DND-41 (cell line): ENCODE data around the gene SCAF1.

Experiments
- ATAC-seq: fragments of 200-7000 bp; cut with Tn5 transposase; 3 replicates; pipeline ENCODE4 v1.9.1; 2021; ENCODE audit warnings: low read depth; ENCODE audit not compliant: insufficient read depth
- DNase-seq: peaks from one replicate; pipeline ENCODE4 v3.0.0-alpha.2; 2020
- H2AFZ ChIP-seq: 2 replicates; pipeline ENCODE4 v1.6.0; 2012; ENCODE audit warnings: low read depth, low read length
- H3K27ac ChIP-seq: 2 replicates; pipeline ENCODE4 v1.5.1; 2012; ENCODE audit warnings: low read length, inconsistent platforms
- H3K27me3 ChIP-seq: fragments of 200-600 bp; sonication (generic); 2 replicates; pipeline ENCODE4 v1.6.0; 2012; ENCODE audit warnings: low read length, mild to moderate bottlenecking, inconsistent platforms; ENCODE audit not compliant: insufficient read depth, poor library complexity
- H3K36me3 ChIP-seq: 2 replicates; pipeline ENCODE4 v1.5.1; 2012; ENCODE audit warnings: low read length, inconsistent platforms; ENCODE audit not compliant: insufficient read depth
- H3K4me1 ChIP-seq: 2 replicates; pipeline ENCODE4 v1.5.1; 2012; ENCODE audit warnings: mild to moderate bottlenecking, low read length; ENCODE audit not compliant: insufficient read depth
- H3K4me2 ChIP-seq: 2 replicates; pipeline ENCODE4 v1.6.0; 2012; ENCODE audit warnings: mild to moderate bottlenecking, moderate library complexity, low read length, inconsistent platforms; ENCODE audit not compliant: insufficient read depth
- H3K4me3 ChIP-seq, 2 experiments: fragments of 200-600 bp in 1 of 2; shearing (Covaris generic) in 1 of 2; 2 replicates each; pipeline ENCODE4 v1.5.1; 2012 to 2016; ENCODE audit warnings: inconsistent platforms in 2 of 2, low read length in 2 of 2, mild to moderate bottlenecking in 2 of 2, low read depth in 1 of 2, moderate library complexity in 1 of 2
- H3K79me2 ChIP-seq: 2 replicates; pipeline ENCODE4 v1.6.0; 2012; ENCODE audit warnings: low read length, inconsistent platforms; ENCODE audit not compliant: insufficient read depth
- H3K9ac ChIP-seq: 2 replicates; pipeline ENCODE4 v1.6.0; 2012; ENCODE audit warnings: low read depth, mild to moderate bottlenecking, inconsistent platforms, low read length, moderate library complexity
- H3K9me3 ChIP-seq: 2 replicates; pipeline ENCODE4 v1.5.1; 2012; ENCODE audit warnings: low read length, moderate library complexity, mild to moderate bottlenecking, inconsistent platforms; ENCODE audit not compliant: insufficient read depth, severe bottlenecking
- H4K20me1 ChIP-seq: 2 replicates; pipeline ENCODE4 v1.6.0; 2012; ENCODE audit warnings: low read length; ENCODE audit not compliant: insufficient read depth
- CTCF ChIP-seq: IDR thresholded peaks from 2 replicates; pipeline ENCODE4 v1.5.1; 2012; ENCODE audit warnings: borderline replicate concordance, low read length, moderate library complexity, mild to moderate bottlenecking; ENCODE audit not compliant: poor library complexity, severe bottlenecking; ENCODE audit errors: extremely low read depth
- EZH2 ChIP-seq: IDR thresholded peaks from 3 replicates; pipeline ENCODE4 v1.6.1; 2012; ENCODE audit warnings: borderline replicate concordance, low read depth, mild to moderate bottlenecking, moderate library complexity, low read length, inconsistent platforms; ENCODE audit not compliant: severe bottlenecking

The SCAF1 gene

GRCh38 chr19:49599378-49600295 is 42.4 kb upstream of the SCAF1 start:
- peaks cover 92% of the 10 kb centered on the region for H3K36me3 ChIP-seq
- no peaks in the 10 kb centered on the region for H3K9me3 ChIP-seq
- ATAC-seq, result no peak

GRCh38 chr19:49601482-49602038 is 40.4 kb upstream of the SCAF1 start:
- H4K20me1 ChIP-seq, result peaks cover 55% of the 10 kb centered on the region
- H3K9ac ChIP-seq, result no peak overlapping the region
- H3K9me3 ChIP-seq, result no peaks in the 10 kb centered on the region
- DNase-seq, result no peak
- no peak overlapping the region for H3K27ac ChIP-seq
- H3K79me2 ChIP-seq, result peaks cover 83% of the 10 kb centered on the region
- H3K27me3 ChIP-seq, result no peaks in the 10 kb centered on the region
- peaks cover 90% of the 10 kb centered on the region for H3K36me3 ChIP-seq
- H2AFZ ChIP-seq, result no peak overlapping the region
- no peaks in the 10 kb centered on the region for H3K4me1 ChIP-seq
- H3K4me3 ChIP-seq, result no peak overlapping the region
- TF ChIP-seq CTCF (no peak), EZH2 (no peak)
- no peak for ATAC-seq
- no peak overlapping the region for H3K4me2 ChIP-seq

More at GRCh38 chr19:49599378-49600295, 42.4 kb upstream of the SCAF1 start:
- TF ChIP-seq CTCF (no peak), EZH2 (no peak)
- H3K27me3 ChIP-seq, result no peaks in the 10 kb centered on the region
- H3K27ac ChIP-seq, result no peak overlapping the region
- H3K4me2 ChIP-seq, result no peak overlapping the region
- no peak overlapping the region for H2AFZ ChIP-seq
- H3K4me3 ChIP-seq, result no peak overlapping the region
- no peak for DNase-seq
- H3K9ac ChIP-seq, result 0 out of 2 replicates have a peak overlapping the region, but pooled peaks have one; percentile 3
- no peaks in the 10 kb centered on the region for H3K4me1 ChIP-seq
- H3K79me2 ChIP-seq, result peaks cover 79% of the 10 kb centered on the region
- peaks cover 68% of the 10 kb centered on the region for H4K20me1 ChIP-seq

DNA sequence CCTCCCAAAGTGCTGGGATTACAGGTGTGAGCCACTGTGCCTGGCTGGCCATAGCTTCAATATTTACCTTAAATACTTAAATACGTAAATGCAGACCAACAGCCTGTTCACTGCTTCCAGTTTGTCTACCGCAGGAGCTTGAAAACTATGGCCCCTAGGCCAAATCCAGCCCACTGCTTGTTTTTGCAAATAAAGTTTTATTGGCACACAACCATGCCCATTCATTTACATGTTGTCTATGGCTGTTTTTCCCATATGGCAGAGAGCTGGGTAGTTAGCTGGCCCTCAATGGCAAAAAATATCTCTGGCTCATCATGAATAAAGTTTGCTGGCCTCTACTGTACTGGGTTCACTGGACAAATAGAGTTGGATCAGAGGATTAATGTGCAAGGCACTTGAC is 39.2 kb upstream of the SCAF1 start:
- H3K4me1 ChIP-seq, result no peaks in the 10 kb centered on the region
- no peak overlapping the region for H3K4me3 ChIP-seq
- H3K9ac ChIP-seq, result no peak overlapping the region
- peaks cover 90% of the 10 kb centered on the region for H3K36me3 ChIP-seq
- H2AFZ ChIP-seq, result no peak overlapping the region
- ATAC-seq (no peak), DNase-seq (no peak)
- H4K20me1 ChIP-seq, result peaks cover 54% of the 10 kb centered on the region
- TF ChIP-seq CTCF (no peak), EZH2 (no peak)
- no peak overlapping the region for H3K4me2 ChIP-seq
- H3K9me3 ChIP-seq, result no peaks in the 10 kb centered on the region
- no peak overlapping the region for H3K27ac ChIP-seq
- H3K27me3 ChIP-seq, result no peaks in the 10 kb centered on the region
- H3K79me2 ChIP-seq, result peaks cover 84% of the 10 kb centered on the region
